Measurements from ENCODE around the gene ITPK1.

Gene ITPK1

GRCh38 chr14:92902191-92902590 lies 213.5 kb downstream of the ITPK1 start:
- DNase-seq (ENCODE audit: low read depth in 3 of 3, low spot score in 1 of 3), result no peak

- DNase-seq (ENCODE audit: low read depth in 3 of 3, low spot score in 1 of 3), result no peak
These were observed 215.1 kb downstream of the ITPK1 start for GRCh38 chr14:92900660-92901059.

DNA sequence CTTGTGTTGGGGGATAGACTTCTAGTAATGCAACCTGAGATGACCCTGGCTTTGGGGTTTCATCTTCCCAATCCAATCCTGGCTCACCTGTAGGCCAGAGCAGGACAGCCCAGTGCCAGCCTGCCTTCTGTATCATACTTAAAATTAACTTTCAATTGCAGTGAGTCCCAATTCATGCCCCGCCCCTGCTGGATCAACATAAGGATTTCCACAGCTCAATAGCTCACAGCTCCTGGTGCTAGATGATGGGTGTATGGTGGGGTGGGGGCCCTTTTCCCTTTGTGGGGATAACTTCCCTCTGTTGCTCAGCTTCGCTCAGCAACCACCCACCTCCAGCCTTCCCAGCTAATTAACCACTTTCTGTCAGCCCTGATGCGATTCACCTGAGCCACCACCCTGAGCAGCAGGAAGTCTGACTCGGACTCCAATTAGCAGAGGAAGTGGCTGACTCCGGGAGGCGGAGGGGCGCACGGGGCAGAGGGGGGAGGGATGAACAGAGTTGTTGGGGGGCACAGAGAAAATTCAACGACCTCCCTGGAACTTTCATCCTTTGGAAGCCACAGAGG lies 217.1 kb downstream of the ITPK1 start:
- no peak for DNase-seq (ENCODE audit: low read depth in 3 of 3, low spot score in 1 of 3)

DNA sequence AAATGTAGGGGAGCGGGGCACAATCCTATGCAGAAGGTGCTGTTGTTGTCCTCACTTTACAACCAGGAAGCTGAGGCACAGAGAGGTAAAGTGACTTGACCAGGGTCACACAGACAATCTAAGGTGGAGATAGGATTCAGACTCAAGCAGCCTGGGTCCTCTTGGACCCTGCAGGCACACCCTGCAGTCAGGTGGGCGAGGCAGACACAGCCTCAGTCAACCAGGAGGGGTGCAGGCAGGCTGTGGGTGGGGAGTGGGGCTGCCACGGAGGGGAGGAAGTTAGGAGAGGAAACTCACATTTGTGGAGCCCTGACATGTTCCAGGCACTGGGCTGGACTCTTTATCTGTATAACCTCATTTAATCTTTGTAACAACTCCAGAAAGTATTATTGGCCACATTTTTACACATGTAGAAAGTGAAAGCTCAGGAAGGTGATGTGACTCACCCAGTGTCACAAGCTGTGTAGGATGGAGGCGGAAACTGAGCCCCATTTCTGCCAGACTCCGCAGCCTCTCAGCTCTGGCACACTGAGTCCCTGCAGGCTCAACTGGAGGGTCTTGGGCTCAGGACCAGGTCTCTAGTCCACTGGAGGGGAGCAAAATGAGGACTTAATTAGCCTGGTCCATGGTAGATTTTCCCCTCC lies 217.7 kb downstream of the ITPK1 start:
- DNase-seq (ENCODE audit: low read depth in 3 of 3, low spot score in 1 of 3), result peak in 1 of 3 donors; percentile 18

GRCh38 chr14:92895352-92895878 lies 220.3 kb downstream of the ITPK1 start:
- DNase-seq (ENCODE audit: low read depth in 3 of 3, low spot score in 1 of 3), result no peak

DNA sequence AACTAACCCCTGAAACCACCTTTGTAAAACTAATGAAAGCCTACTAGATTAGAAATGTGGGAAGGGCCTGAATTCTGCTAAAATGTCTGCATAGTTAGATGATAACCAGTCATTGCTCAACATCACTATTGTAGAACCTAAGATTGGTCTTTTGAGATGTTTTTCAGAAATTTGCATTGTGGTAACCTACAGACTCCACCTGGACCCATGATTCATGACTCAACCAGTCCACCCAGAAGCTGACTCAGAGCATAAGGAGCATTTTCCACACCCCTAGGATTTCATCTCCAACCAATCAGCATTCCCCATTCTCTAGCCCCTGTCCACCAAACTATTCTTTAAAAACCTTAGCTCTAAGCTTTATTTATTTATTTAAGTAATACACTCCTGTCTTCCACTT lies 223.1 kb downstream of the ITPK1 start:
- no peak for DNase-seq (ENCODE audit: low read depth in 3 of 3, low spot score in 1 of 3)

DNA sequence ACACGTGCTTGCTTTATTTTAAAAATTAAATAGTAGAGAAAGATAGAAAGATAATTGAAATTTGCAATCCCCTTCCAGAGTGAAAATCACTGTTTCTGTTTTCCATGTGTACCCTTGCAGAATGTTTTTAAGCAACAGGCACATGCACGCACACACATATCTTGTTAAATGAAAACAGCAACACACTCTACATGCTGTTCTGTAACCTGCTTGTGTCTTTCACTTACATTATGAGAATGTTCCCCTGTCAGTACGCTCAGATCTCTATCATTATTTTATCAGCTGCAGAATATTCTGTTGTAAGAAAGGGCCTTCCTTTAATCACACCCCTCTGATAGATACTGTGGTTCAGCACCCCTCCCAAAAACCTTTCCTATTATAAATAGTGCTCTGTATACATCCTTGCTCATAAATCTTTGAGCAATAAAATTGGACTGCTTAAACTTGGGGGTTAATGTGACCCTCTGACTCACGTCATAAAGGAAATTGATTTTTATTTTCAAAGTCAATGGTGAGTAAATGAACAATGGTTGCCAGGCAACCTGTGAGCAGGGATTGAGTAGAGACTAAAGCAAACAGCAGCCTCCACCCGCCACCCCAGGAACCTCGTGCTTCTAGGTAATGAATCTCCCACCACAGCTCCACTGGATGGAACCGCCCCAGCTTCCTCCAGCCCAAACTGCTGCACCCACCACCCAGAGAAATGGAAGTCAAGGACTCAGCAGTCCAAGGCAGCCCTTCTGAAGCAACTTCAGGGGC lies 224.7 kb downstream of the ITPK1 start:
- DNase-seq (ENCODE audit: low read depth in 3 of 3, low spot score in 1 of 3), result no peak

- no peak for DNase-seq (ENCODE audit: low read depth in 3 of 3, low spot score in 1 of 3)
These were observed 226.8 kb downstream of the ITPK1 start for GRCh38 chr14:92888896-92889295.

DNA sequence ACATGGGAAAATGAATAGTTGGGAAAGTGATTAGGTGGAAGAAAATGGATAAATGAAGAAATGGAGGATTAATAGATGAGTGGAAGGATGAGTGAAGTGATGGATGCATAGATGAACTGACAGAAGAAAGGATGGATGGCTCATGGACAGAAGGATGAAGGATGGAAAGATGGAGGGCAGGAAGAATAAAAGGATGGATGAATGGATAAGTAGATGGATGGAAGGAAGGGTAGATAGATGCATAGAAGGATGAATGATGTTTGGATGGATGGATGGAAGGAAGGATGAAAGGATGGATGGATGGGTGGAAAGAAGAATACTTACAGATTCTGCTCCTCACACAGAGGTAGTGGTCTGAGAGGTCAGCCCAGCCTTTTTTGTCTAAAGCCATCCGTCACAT lies 228.6 kb downstream of the ITPK1 start:
- DNase-seq (ENCODE audit: low read depth in 3 of 3, low spot score in 1 of 3), result no peak

All from stimulated activated CD4-positive, alpha-beta T cell treated with anti-CD3 and anti-CD28 coated beads, TNF-alpha, amount 100 ng/mL, for 1 hour (primary cell).